GM10847 (cell line): ENCODE data around the gene NOL9.

ENCODE experiments used
- POLR2A ChIP-seq: IDR thresholded peaks from 2 replicates; pipeline ENCODE4 v1.6.1; 2011; ENCODE audit not compliant: insufficient read length; ENCODE audit errors: extremely low read depth

The NOL9 gene

DNA sequence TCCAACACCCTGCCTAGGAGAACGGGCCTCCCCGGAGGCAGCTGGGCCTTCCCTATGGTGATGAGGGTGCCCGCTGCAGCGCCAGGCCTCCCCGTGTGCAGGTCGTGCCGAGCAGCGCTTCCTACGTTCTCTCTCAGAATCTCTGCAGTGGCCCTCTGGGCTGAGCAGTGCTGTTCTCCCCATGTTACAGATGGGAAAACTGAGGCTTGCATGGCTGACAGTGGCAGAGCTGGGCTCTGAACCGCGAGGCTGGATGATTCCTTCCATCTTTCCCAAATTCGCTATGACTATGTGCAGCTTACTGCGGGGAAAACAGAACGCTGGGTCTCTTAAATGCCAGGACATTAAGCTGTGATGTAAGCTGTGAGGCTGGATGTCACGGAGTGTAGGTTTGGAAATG lies 39.5 kb upstream of the NOL9 start:
- TF ChIP-seq POLR2A, result no peak

DNA sequence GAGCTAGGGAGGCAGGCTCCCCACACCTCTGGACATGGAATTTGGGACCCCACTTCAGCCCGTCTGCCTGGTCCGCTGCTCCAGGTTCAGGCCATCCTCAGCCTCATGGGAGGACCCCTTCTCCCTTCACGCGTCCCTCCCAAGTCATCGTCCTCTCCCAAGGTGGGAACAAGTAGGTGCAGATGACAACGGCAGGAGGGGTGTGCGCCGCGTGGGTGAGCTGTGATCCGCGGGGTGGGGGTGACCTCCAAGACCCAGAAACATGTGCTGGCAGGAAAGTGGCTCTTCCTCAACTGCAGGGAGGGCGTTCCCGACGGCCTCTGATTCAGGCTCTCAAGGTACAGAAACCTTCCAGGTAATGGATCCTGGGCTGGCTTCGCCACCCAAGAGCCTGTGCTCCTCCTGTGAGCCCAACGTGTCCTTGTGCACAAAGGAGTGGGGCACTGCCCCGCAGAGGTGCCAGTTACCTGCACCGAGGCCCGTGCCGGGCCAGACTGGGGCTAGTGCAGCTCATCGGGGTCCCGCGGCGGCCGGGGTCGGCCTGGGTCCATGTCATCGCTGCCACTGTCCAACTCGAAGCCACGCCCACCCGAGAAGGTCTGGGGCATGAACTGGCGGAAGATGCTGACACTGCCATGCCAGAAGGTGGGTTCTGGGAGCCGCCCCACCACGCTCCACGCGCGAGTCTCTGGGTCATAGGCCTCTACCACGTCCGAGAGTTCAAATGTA lies 38.7 kb upstream of the NOL9 start:
- no peak for TF ChIP-seq POLR2A

DNA sequence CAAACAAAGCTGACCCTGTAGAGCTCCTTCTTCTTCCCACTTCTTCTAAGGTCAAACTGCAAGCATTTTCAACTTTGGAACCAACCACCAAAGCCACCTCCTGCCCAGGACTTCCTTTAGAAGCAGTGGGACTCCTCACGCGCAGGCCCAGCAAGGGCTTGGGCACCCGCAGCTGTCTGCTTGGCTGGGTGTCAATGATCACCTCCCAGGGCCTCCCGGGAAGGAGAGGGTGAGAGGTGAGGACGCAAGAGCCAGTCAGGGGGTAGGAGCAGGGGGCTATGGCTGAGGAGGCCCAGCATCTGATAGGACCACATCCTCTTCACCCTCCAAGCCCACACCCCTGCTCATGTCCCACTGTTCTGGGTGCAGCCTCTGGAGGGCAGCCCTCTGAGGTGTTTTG lies 38.1 kb upstream of the NOL9 start:
- no peak for TF ChIP-seq POLR2A

DNA sequence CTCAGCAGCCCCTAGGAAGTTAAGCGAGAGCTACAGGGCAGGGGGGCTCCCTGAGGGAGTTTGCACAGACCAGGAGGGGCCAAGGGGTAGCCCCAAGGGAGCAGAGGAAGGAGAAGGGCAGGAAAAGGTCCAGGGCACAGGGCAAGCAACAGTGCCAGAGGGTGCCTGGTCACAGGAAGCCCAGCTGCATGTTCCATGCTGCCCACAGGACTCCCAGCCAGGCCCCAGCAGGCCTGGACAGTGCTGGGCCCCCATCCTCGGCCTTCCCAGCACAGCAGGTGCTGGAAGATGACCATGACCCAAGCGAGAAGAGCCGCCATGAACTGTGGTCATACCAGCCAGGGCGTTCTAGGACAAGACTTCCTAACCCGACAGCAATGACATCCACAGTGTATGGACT lies 37.3 kb upstream of the NOL9 start:
- no peak for TF ChIP-seq POLR2A

DNA sequence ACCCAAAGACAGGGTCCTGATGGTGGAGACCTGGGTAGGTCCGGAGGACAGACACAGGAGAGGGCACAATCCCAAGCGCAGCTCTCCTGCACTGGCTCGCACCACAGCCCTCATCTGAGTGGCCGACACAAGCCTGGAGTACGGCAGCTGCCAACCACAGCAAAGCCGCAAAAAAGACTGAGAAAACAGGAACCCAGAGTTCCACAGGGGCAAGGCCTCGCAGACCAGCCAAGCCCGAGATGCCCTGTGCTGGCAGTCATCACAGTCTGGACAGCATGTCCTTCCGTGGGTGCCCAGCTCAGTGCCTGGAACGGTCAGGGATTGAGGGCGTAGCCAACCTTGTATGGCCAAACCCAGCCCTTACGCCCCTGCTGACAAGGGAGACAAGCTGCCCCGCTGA lies 36.9 kb upstream of the NOL9 start:
- no peak for TF ChIP-seq POLR2A

DNA sequence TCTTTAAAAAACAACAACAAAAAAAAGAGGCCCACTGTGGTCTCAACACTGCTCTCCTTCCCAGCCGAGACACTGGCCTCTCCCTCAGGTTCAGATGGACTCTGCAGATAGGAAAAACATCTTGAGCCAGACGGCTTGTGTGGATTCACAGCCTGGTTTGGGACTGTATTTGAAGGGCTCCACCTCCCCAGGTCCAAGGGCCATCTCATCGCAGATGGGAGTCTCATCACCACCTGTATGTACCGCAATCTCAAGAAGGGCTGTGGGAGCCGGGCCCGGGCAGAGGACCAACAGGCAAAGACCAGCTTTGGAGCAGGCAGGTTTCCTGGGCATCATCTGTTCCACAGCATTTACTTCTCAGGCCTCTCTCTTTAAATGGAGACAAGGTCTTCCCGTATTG lies 35.7 kb upstream of the NOL9 start:
- no peak for TF ChIP-seq POLR2A

DNA sequence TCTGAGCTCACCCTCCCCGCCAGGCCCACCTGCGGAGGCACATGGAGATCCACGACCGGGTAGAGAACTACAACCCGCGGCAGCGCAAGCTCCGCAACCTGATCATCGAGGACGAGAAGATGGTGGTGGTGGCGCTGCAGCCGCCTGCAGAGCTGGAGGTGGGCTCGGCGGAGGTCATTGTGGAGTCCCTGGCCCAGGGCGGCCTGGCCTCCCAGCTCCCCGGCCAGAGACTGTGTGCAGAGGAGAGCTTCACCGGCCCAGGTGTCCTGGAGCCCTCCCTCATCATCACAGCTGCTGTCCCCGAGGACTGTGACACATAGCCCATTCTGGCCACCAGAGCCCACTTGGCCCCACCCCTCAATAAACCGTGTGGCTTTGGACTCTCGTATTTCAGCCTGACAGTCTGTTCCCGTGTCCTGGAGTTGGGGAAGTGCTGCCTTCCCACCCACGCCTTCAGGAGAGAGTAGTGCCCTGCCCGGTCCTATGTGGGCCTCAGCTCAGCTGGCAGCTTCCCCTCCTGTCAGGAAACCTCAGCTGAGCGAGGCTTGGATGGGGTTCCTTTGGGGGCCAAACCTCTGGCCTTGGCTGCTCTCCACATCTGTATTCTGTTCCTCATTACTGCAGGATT lies 34.7 kb upstream of the NOL9 start:
- no peak for TF ChIP-seq POLR2A

DNA sequence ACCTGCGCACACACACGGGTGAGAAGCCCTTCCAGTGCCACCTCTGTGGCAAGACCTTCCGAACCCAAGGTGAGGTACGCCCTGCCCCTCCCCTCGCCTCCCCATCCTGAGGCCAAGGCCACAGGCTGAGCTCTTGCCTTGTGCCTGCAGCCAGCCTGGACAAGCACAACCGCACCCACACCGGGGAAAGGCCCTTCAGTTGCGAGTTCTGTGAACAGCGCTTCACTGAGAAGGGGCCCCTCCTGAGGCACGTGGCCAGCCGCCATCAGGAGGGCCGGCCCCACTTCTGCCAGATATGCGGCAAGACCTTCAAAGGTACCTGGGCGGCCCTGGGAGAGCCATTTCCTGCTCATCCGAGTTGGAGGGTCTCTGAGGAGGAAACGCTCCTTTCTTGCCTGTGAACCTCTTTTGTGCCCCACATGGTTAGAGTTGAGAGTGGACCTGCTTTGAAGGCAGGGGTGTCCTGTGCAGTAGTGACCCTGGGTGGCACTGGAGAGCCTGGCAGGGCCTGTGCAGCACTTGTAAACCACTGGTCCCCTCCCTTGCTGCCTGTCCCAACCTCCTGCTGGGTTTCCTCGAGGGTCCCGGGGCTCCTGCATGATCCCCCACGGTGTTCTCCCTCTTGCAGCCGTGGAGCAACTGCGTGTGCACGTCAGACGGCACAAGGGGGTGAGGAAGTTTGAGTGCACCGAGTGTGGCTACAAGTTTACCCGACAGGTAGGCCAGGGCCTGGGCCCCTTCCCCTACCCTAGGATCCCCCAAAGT lies 34.0 kb upstream of the NOL9 start:
- no peak for TF ChIP-seq POLR2A

DNA sequence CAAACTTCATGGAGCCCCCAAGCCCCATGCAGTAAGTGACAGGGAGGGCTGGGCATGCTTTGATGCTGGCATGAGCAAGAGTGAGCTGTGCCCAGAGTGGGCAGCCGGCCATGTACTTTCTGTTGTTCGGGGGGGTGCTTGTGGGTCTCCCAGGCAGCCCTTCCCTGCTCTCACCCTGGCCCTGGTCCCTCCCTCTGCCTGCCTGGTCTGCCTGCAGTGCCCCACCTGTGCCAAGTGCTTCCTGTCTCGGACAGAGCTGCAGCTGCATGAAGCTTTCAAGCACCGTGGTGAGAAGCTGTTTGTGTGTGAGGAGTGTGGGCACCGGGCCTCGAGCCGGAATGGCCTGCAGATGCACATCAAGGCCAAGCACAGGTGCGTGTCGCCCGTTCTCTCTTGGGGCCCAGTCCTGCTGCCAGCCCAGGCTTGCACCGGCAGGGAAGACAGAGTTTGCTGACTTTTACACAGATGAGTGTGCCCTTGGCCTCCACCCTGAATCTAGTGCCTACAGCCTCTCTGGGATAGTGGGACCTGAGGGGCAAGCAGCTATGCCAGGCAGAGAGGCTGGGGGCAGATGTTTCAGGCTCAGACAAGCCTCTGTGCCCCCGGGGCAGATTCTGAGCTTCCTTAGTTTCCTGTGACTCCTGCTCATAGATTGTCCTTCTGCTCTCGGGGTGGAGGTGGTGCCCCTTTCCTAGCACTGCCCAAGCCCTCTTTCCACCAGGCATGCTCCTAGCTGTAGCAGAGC lies 33.1 kb upstream of the NOL9 start:
- no peak for TF ChIP-seq POLR2A

DNA sequence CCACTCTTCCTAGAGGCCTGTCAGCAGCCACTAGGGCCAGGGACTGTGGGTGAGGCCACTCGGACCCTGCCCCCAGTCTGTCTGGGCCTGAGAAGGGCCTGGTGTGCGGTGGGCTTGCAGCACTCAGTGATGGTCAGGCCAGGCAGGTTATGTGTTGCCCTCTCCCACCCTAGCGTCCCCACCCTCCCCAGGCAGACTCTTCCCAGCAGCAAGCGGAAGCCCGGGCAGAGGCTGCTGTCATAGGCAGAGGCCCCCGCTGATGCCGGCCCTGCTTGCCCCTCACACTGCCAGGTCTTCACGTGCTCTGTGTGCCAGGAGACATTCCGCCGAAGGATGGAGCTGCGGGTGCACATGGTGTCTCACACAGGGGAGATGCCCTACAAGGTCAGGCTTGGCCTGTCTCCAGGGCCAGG lies 32.1 kb upstream of the NOL9 start:
- TF ChIP-seq POLR2A, result no peak

DNA sequence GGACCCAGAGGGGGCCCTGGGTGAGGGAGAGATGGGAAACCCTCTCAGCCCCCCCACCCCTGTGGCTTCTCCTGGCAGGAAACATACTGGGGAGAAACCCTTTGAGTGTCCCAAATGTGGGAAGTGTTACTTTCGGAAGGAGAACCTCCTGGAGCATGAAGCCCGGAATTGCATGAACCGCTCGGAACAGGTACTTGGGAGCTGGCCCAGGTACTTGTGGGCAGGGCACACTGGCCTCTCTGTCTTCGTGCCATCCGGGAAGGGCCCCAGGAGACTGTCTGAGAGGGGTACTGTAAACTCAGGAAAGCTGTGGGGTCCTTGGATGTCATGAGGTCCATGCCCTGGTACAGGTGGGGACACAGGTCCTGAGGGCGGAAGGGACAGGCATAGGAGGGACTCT lies 31.5 kb upstream of the NOL9 start:
- TF ChIP-seq POLR2A, result no peak

DNA sequence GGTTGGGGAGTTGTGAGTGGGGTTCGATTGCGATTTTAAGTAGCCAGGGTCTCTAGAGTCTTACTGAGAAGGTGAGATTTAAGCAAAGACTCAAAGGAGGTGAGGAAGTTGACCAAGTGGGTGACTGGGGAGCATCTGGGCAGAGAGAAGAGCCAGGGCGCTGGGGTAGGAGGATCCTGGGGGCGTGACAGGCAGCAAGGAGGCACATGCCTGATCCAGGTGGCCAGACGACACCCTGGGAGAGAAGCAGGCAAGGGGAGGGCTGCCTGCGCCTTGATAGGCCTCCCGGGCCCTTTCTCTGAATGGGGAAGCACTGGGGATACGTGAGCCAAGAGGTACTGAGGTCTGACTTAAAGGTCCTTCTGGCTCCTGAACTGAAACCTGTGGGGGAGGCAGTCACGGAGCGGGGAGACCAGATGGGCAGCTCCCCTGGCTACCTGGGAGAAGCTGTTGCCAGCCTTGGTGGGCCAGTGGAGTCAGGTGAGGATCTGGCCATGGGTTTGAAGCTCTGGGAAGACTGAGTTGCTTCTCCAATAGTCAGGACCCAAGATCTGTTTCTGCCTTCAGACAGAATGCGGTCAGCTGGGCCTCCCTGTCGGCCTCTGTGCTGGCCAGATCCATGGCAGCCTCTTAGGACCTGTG lies 30.9 kb upstream of the NOL9 start:
- no peak for TF ChIP-seq POLR2A

DNA sequence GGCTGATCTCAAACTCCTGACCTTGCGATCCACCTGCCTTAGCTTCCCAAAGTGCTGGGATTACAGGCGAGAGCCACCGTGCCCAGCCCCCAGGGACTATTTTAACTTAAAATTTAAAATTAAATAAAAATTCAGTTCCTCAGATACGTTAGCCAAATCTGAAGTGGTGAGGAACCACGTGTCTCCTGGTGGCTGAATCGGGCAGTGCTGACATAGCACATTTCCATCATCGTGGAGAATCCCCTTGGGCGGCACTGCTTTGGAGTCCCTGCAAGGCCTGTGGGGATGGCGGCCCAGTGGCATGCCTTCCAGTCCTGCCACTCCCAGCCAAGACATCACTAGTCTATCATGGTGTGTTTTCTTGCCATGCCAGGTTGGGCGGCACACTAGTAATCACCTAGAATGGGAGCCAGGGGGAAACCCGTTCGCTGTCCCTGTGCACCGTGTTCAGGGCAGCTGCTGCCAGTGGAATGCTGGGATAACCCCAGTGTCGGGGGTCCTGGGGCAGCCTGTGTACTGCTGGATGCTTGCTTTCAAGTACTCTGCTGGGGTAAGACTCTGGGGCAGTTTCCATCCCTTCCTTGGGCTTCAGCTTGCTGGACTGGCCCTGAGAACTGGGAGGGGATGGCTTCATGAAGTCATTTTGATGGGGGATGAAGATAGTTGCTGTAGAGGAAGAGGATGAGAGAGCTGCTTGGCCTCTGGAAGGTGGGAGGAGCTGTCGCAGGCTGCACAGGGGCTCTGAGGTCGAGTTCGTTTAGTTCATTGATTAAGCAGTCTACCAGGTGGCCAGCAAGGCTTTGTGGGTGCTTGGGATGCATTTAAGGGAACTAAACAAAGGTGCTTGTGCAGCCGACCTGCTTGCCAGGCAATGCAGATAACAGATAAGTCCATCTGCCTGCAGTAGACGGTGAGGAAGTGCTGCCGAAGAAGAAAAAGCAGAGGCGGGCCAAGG lies 30.1 kb upstream of the NOL9 start:
- no peak for TF ChIP-seq POLR2A

DNA sequence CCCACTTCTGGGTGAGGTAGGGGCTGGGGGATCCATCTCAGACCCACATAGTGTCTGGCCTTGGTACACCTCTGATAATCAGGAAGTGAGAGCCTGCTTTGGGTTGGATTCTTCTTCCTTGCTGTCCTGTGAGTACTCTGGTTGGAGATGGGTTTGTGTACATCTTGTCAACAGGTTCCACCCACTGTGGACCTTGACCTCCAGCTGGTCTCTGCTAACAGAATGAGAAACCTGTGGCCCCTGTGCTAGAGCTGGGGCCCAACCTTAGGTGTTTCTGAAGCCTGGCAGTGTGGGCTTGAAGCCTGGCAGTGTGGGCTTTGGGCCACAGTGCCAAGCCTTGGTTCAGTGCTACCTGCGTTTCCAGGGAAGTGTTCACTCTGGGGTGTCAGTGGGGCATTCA lies 28.1 kb upstream of the NOL9 start:
- TF ChIP-seq POLR2A, result no peak
